ENCODE measurements around the gene MISP3.
A peak's percentile ranks its signal among the peaks of the same experiment; 100 is the strongest.

DNA sequence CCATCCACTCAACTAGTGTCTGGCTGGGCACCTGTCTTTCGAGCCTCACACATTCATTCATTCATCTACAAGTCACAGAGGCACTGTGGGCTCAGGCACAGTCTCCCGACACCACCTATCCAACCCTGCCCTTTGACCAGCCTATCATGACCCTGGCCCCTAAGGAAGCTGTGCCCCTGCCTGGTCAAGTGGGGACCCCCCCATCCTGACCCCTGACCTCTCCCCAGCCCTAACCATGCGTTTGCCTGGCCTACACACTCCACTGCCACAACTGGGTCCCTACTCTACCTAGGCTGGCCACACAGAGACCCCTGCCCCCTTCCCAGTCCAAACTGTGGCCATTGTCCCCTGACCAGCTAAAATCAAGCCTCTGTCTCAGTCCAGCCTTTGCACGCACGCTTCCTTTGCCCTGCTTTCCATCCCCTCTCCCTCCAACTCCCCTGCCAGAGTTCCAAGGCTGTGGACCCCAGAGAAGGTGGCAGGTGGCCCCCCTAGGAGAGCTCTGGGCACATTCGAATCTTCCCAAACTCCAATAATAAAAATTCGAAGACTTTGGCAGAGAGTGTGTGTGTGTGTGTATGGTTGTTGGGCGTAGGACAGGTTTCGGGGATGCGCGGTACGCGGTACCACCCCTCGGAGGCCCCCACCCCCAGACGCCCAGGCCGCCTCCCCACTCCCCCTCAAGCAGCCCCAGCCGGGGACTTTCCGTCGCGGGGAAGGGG lies 41.4 kb upstream of the MISP3 start:
- TF ChIP-seq ZBTB7A (IDR thresholded peaks at IDR 0.05; ENCODE audit: low read depth) (peak; percentile 18; the same call in 1 of the 2 replicates), EGR1 (IDR thresholded peaks at IDR 0.05) (no peak), CEBPB (IDR thresholded peaks at IDR 0.05) (no peak), TAF1 (IDR thresholded peaks at IDR 0.05; ENCODE audit: low read depth) (no peak), RAD21 (IDR thresholded peaks at IDR 0.05; ENCODE audit: low read depth) (no peak), TEAD4 (IDR thresholded peaks at IDR 0.05) (no peak)
- TF ChIP-seq, protein P1, sequence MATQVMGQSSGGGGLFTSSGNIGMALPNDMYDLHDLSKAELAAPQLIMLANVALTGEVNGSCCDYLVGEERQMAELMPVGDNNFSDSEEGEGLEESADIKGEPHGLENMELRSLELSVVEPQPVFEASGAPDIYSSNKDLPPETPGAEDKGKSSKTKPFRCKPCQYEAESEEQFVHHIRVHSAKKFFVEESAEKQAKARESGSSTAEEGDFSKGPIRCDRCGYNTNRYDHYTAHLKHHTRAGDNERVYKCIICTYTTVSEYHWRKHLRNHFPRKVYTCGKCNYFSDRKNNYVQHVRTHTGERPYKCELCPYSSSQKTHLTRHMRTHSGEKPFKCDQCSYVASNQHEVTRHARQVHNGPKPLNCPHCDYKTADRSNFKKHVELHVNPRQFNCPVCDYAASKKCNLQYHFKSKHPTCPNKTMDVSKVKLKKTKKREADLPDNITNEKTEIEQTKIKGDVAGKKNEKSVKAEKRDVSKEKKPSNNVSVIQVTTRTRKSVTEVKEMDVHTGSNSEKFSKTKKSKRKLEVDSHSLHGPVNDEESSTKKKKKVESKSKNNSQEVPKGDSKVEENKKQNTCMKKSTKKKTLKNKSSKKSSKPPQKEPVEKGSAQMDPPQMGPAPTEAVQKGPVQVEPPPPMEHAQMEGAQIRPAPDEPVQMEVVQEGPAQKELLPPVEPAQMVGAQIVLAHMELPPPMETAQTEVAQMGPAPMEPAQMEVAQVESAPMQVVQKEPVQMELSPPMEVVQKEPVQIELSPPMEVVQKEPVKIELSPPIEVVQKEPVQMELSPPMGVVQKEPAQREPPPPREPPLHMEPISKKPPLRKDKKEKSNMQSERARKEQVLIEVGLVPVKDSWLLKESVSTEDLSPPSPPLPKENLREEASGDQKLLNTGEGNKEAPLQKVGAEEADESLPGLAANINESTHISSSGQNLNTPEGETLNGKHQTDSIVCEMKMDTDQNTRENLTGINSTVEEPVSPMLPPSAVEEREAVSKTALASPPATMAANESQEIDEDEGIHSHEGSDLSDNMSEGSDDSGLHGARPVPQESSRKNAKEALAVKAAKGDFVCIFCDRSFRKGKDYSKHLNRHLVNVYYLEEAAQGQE (IDR thresholded peaks at IDR 0.05; ENCODE audit: low read depth) = no peak
